HepG2 (cell line): ENCODE measurements around the gene JMY. TPM values are rescaled to one million over a fixed set of nuclear protein-coding genes. Genes with fewer than 3 reads are reported as not detected.

Experiments used
- ATAC-seq: fragments of 200-7000 bp; cut with Tn5 transposase; 3 replicates; pipeline ENCODE4 v1.9.1; 2020; ENCODE audit warnings: mild to moderate bottlenecking, moderate library complexity
- BruUV-seq: library from RNA; stranded (reverse); fragments of 400-500 nt; replicated peaks from 2 replicates; lab custom pipeline; 2021; lab: Mats Ljungman, UMichigan
- CTCF ChIA-PET: fragments of 300-600 bp; formaldehyde crosslinking; extraction: SDS; loops from one replicate; lab custom pipeline; 2021; ENCODE audit warnings: low total read pairs, inconsistent platforms, low intra/inter-chr PET ratio; lab: Yijun Ruan, JAX
- POLR2A ChIA-PET: fragments of 350-600 bp; sonication (Branson Sonifier 250); formaldehyde crosslinking; loops from one replicate; lab custom pipeline; 2020; ENCODE audit warnings: antibody characterized with exemption, inconsistent platforms; lab: Yijun Ruan, JAX
- DNase-seq: peaks from one replicate; pipeline ENCODE4 v3.0.0-alpha.2; 2015; ENCODE audit warnings: low spot score
- FAIRE-seq: peaks from 3 replicates; lab custom pipeline; 2011; peaks lifted over from hg19 to GRCh38; lab: Jason Lieb, UNC
- H2AFZ ChIP-seq: one replicate; pipeline ENCODE4 v1.6.1; 2011; ENCODE audit warnings: low read length, inconsistent platforms
- H3K27ac ChIP-seq: fragments of 300-600 bp; 3 replicates; pipeline ENCODE4 v1.8.0; 2011; ENCODE audit warnings: mixed run types, mild to moderate bottlenecking, mixed read lengths, low read length, inconsistent platforms; ENCODE audit not compliant: insufficient read depth; ENCODE audit errors: extremely low read length
- H3K27me3 ChIP-seq, 2 experiments: fragments of 200-600 bp in 1 of 2; 2 replicates in 1 of 2; 3 replicates in 1 of 2; pipeline versions ENCODE4 v1.6.0 to v1.8.0; 2011; ENCODE audit warnings: low read length in 2 of 2, mild to moderate bottlenecking in 2 of 2, moderate library complexity in 2 of 2, inconsistent platforms in 1 of 2; ENCODE audit not compliant: insufficient read depth in 2 of 2, control insufficient read depth in 1 of 2
- H3K36me3 ChIP-seq, 2 experiments: fragments of 200-600 bp in 1 of 2; replicated peaks in 1 of 2; 2 replicates in 1 of 2; 3 replicates in 1 of 2; pipeline versions ENCODE4 v1.5.1 to v1.8.0; 2011; ENCODE audit warnings: low read length in 2 of 2, inconsistent platforms in 1 of 2; ENCODE audit not compliant: insufficient read depth in 2 of 2, control insufficient read depth in 1 of 2
- H3K4me1 ChIP-seq: 2 replicates; pipeline ENCODE4 v1.5.1; 2012; ENCODE audit warnings: low read length, inconsistent platforms; ENCODE audit not compliant: insufficient read depth
- H3K4me2 ChIP-seq: 2 replicates; pipeline ENCODE4 v1.6.0; 2011; ENCODE audit warnings: low read depth, low read length, inconsistent platforms
- H3K4me3 ChIP-seq, 3 experiments: fragments of 200-600 bp in 1 of 3; sonication (generic), shearing (Covaris generic) in 1 of 3; replicated peaks in 1 of 3; 2 replicates each; pipeline ENCODE4 v1.5.1; 2011 to 2016; ENCODE audit warnings: low read length in 3 of 3, inconsistent platforms in 2 of 3, low read depth in 2 of 3, mild to moderate bottlenecking in 2 of 3, control low read depth in 1 of 3, mixed read lengths in 1 of 3; ENCODE audit not compliant: insufficient read depth in 1 of 3
- H3K79me2 ChIP-seq: one replicate; pipeline ENCODE4 v1.6.1; 2011; ENCODE audit warnings: low read length, inconsistent platforms; ENCODE audit not compliant: insufficient read depth
- H3K9ac ChIP-seq: 2 replicates; pipeline ENCODE4 v1.6.0; 2011; ENCODE audit warnings: mild to moderate bottlenecking, low read depth, low read length, inconsistent platforms; ENCODE audit not compliant: insufficient read depth
- H3K9me3 ChIP-seq: 2 replicates; pipeline ENCODE4 v1.5.1; 2012; ENCODE audit warnings: mild to moderate bottlenecking, low read length
- H4K20me1 ChIP-seq: 2 replicates; pipeline ENCODE4 v1.6.0; 2011; ENCODE audit warnings: inconsistent platforms, mild to moderate bottlenecking, low read length, moderate library complexity; ENCODE audit not compliant: insufficient read depth
- CENPT ChIP-seq: sonication (generic); formaldehyde crosslinking; IDR thresholded peaks from 2 replicates; pipeline ENCODE4 v1.8.0; 2022; ENCODE audit warnings: low read depth, mild to moderate bottlenecking, moderate library complexity, missing genetic modification reagents
- CHCHD3 ChIP-seq: sonication (generic); formaldehyde crosslinking; IDR thresholded peaks from 2 replicates; pipeline ENCODE4 v1.8.0; 2022; ENCODE audit warnings: mild to moderate bottlenecking, missing genetic modification reagents, moderate library complexity
- DNMT3B ChIP-seq: conservative IDR thresholded peaks from 2 replicates; pipeline ENCODE4 v1.6.1; 2016; ENCODE audit warnings: missing biosample characterization, control low read depth
- FOXK1 ChIP-seq: sonication (generic); formaldehyde crosslinking; IDR thresholded peaks from 2 replicates; pipeline ENCODE4 v1.4.0; 2020; ENCODE audit warnings: low read depth, missing genetic modification reagents, borderline replicate concordance
- HNF4A ChIP-seq: sonication (generic); formaldehyde crosslinking; IDR thresholded peaks from 2 replicates; pipeline ENCODE4 v1.4.0; 2020; ENCODE audit warnings: missing genetic modification reagents
- HNRNPL ChIP-seq: fragments of 200-400 bp; formaldehyde crosslinking; IDR thresholded peaks from 2 replicates; pipeline ENCODE4 v1.6.1; 2017; ENCODE audit warnings: mild to moderate bottlenecking, low read depth, low read length
- RNF2 ChIP-seq: fragments of 450-650 bp; conservative IDR thresholded peaks from 2 replicates; pipeline ENCODE4 v1.6.1; 2016; ENCODE audit warnings: low read depth
- ZBTB42 ChIP-seq: sonication (generic); formaldehyde crosslinking; IDR thresholded peaks from 2 replicates; pipeline ENCODE4 v1.5.0; 2020; ENCODE audit warnings: mild to moderate bottlenecking, missing genetic modification reagents
- ZFP82 ChIP-seq: sonication (generic); formaldehyde crosslinking; IDR thresholded peaks from 2 replicates; pipeline ENCODE4 v1.5.1; 2020; ENCODE audit warnings: mild to moderate bottlenecking, missing genetic modification reagents, borderline replicate concordance
- ZNF230 ChIP-seq: sonication (generic); formaldehyde crosslinking; IDR thresholded peaks from 2 replicates; pipeline ENCODE4 v1.4.0; 2020; ENCODE audit warnings: mild to moderate bottlenecking, missing genetic modification reagents
- ZNF367 ChIP-seq: sonication (generic); formaldehyde crosslinking; IDR thresholded peaks from 2 replicates; pipeline ENCODE4 v1.4.0; 2020; ENCODE audit warnings: missing genetic modification reagents, borderline replicate concordance
- ZNF768 ChIP-seq: sonication (generic); formaldehyde crosslinking; IDR thresholded peaks from 2 replicates; pipeline ENCODE4 v1.4.0; 2020; ENCODE audit warnings: missing genetic modification reagents
- ZNF816 ChIP-seq: sonication (generic); formaldehyde crosslinking; IDR thresholded peaks from 2 replicates; pipeline ENCODE4 v1.8.0; 2022; ENCODE audit warnings: missing genetic modification reagents, mild to moderate bottlenecking, borderline replicate concordance
- ZSCAN25 ChIP-seq: sonication (generic); formaldehyde crosslinking; IDR thresholded peaks from 2 replicates; pipeline ENCODE4 v1.8.0; 2022; ENCODE audit warnings: mild to moderate bottlenecking, missing genetic modification reagents
- in situ Hi-C: cut with HindIII; loops from 2 replicates; pipeline ENCODE4 v1.10.0; 2017; ENCODE audit warnings: low pct_unique_long_range_greater_than_20kb; ENCODE audit not compliant: extremely low pct_ligation_motif_present
- intact Hi-C: fragments of 100-400 bp; cut with micrococcal nuclease; formaldehyde crosslinking; loops from one replicate; pipeline ENCODE4 v1.10.0; 2022; ENCODE audit not compliant: unreplicated experiment
- polyA plus RNA-seq, 8 experiments: library from polyadenylated mRNA; depleted of rRNA in 3 of 8; stranded (reverse) in 7 of 8; unstranded in 1 of 8; fragments of >200 nt; fragmentation: Illumina TruSeq in 4 of 8; extraction: Trizol in 4 of 8; gene quantifications; 2 replicates each; pipeline versions ENCODE4 v1.2.1 to v1.2.3, GENCODE V29; 2011 to 2016; ENCODE audit warnings: low read depth in 4 of 8, missing spikeins in 1 of 8, mixed read lengths in 1 of 8; ENCODE audit not compliant: insufficient read depth in 1 of 8
- total RNA-seq, 5 experiments: library from RNA; depleted of rRNA; stranded (reverse); fragments of >200 nt; fragmentation: Illumina TruSeq; extraction: Trizol; gene quantifications; 2 replicates each; pipeline ENCODE4 v1.2.3, GENCODE V29; 2016; ENCODE audit warnings: low read depth in 1 of 5
- TF ChIP-seq, protein P1 (sequence below): sonication (generic); formaldehyde crosslinking; IDR thresholded peaks from 2 replicates; pipeline ENCODE4 v1.4.0; 2020; ENCODE audit warnings: missing genetic modification reagents
- TF ChIP-seq, protein P2 (sequence below): sonication (generic); formaldehyde crosslinking; conservative IDR thresholded peaks from 2 replicates; pipeline ENCODE4 v1.8.0; 2022; ENCODE audit warnings: mild to moderate bottlenecking, moderate library complexity, missing genetic modification reagents
- TF ChIP-seq, protein P3 (sequence below): sonication (generic); formaldehyde crosslinking; IDR thresholded peaks from 2 replicates; pipeline ENCODE4 v1.4.0; 2020; ENCODE audit warnings: mild to moderate bottlenecking, missing genetic modification reagents

Gene JMY
- total and polyA plus RNA-seq, 2 of the 13 experiments (the other 11 are each of a cell fraction or from before 2014, with no cell fraction given) = 4.0 to 4.2 TPM

DNA sequence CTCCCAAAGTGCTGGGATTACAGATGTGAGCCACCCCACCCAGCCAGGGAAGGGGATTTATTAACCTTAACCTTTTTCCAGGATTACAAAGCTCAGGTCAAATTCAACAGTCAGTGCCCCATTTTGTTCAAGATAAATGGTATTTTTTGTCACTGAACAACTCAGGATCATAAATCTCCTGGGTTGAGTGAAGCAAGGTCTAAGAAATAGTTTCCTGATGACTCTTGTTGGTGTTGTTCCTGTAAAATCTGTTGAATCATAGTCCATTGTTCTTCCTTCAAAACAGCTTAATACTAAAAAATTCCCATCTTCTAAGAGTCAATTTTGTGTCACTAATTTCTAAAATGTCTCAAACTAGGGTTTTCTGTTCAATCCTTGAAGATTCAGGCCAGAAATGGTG, 33.9 kb upstream of the JMY start:
- H3K79me2 ChIP-seq = no peaks in the 10 kb centered on the region
- TF ChIP-seq ZBTB42 (CRISPR knock-in tag) (no peak), FOXK1 (CRISPR knock-in tag) (no peak), HNRNPL (no peak), ZNF367 (CRISPR knock-in tag) (no peak), HNF4A (CRISPR knock-in tag) (no peak), ZSCAN25 (CRISPR knock-in tag) (no peak), CHCHD3 (CRISPR knock-in tag) (no peak), ZFP82 (CRISPR knock-in tag) (no peak), ZNF816 (no peak), ZNF768 (CRISPR knock-in tag) (no peak), ZNF230 (CRISPR knock-in tag) (no peak), RNF2 (no peak), CENPT (no peak), DNMT3B (no peak)
- TF ChIP-seq, protein P1, sequence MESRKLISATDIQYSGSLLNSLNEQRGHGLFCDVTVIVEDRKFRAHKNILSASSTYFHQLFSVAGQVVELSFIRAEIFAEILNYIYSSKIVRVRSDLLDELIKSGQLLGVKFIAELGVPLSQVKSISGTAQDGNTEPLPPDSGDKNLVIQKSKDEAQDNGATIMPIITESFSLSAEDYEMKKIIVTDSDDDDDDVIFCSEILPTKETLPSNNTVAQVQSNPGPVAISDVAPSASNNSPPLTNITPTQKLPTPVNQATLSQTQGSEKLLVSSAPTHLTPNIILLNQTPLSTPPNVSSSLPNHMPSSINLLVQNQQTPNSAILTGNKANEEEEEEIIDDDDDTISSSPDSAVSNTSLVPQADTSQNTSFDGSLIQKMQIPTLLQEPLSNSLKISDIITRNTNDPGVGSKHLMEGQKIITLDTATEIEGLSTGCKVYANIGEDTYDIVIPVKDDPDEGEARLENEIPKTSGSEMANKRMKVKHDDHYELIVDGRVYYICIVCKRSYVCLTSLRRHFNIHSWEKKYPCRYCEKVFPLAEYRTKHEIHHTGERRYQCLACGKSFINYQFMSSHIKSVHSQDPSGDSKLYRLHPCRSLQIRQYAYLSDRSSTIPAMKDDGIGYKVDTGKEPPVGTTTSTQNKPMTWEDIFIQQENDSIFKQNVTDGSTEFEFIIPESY (CRISPR knock-in tag) = no peak
- TF ChIP-seq, protein P2, sequence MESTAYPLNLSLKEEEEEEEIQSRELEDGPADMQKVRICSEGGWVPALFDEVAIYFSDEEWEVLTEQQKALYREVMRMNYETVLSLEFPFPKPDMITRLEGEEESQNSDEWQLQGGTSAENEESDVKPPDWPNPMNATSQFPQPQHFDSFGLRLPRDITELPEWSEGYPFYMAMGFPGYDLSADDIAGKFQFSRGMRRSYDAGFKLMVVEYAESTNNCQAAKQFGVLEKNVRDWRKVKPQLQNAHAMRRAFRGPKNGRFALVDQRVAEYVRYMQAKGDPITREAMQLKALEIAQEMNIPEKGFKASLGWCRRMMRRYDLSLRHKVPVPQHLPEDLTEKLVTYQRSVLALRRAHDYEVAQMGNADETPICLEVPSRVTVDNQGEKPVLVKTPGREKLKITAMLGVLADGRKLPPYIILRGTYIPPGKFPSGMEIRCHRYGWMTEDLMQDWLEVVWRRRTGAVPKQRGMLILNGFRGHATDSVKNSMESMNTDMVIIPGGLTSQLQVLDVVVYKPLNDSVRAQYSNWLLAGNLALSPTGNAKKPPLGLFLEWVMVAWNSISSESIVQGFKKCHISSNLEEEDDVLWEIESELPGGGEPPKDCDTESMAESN (CRISPR knock-in tag) = no peak
- TF ChIP-seq, protein P3, sequence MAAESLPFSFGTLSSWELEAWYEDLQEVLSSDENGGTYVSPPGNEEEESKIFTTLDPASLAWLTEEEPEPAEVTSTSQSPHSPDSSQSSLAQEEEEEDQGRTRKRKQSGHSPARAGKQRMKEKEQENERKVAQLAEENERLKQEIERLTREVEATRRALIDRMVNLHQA (CRISPR knock-in tag) = no peak
- TF ChIP-seq, all 625 proteins: peak for 0
- POLR2A ChIA-PET = no interaction called here
- Histone ChIP-seq H3K4me1 (no peaks in the 10 kb centered on the region), H3K27ac (no peak overlapping the region), H3K9ac (no peak overlapping the region), H4K20me1 (no peaks in the 10 kb centered on the region), H3K36me3 (no peaks in the 10 kb centered on the region), H3K27me3 (no peaks in the 10 kb centered on the region), H3K4me2 (no peak overlapping the region), H2AFZ (no peak overlapping the region), H3K9me3 (no peaks in the 10 kb centered on the region), H3K4me3 (no peak overlapping the region)
- no peak for ATAC-seq
- CTCF ChIA-PET = no interaction called here
- no peak for FAIRE-seq
- no peak for DNase-seq
- no TSS peak for BruUV-seq
- in situ Hi-C loops = no loop called here
- intact Hi-C loops = loop anchor here (5.0 kb wide), 1 partner anchor 180 kb away; no protein-coding TSS in a partner anchor
